ENCODE measurements around the gene IL1RAPL1.
"Not testable (repeated sequence)": the region's sequence is repeated elsewhere in the genome, so short reads cannot be mapped to it uniquely, and the experiment has no call there.

The IL1RAPL1 gene

DNA sequence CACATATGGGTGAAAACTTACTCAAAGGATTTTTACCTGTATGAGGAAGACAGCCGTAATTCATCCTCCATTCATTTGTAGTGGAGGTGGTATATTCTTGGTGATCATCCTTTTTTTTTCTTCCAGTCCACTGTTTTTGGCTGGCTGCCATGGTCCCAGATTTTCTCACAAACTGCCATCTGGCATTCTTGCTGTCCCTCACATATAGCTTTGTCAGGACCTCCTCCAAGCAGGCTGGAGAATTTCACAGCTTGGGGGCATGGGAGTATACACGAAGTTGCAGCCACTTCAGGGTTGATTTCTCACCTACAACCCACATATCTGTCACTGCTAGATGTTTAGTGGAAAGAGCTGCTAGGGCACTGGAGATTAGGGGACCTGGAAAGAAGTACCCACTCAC lies 401.0 kb downstream of the IL1RAPL1 start:
- no peak for DNase-seq

DNA sequence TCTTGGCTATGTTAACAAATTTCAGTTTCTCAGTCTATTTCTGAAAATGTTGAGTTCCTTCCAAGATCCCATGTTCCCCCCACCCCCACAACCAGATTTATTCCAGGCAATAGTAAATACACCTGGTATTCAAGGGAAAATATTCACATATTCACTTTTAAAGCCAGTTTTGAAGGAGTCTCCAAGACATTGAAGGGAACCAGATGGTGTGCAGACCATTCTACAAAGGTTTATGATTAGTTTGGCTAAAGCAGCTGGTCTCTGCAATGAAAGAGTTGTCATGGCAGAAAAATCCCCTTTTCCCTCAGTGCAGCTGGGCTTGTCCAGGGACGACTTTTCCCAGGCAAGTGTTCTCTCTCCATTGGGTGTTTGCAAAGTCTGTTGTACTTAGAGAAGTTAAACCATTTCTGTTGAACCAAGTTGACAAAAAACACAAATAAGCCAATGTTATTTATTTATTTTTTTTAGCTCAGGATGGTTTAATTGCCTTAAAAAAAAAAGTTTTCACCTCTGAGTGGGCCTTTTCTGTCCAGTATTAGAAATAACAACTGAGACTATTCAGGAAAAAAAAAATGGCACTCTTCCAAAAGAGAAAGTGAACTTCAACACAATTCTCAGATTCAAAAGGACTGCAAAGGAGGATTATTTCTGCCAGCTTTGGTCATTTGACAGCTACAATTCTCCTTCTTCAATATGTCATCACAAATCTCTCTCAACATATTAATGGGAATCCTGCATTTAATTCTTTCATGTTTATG lies 410.6 kb downstream of the IL1RAPL1 start:
- DNase-seq, result no peak

- DNase-seq, result no peak
Observed at GRCh38 chrX:28998609-28999135, 411.4 kb downstream of the IL1RAPL1 start.

DNA sequence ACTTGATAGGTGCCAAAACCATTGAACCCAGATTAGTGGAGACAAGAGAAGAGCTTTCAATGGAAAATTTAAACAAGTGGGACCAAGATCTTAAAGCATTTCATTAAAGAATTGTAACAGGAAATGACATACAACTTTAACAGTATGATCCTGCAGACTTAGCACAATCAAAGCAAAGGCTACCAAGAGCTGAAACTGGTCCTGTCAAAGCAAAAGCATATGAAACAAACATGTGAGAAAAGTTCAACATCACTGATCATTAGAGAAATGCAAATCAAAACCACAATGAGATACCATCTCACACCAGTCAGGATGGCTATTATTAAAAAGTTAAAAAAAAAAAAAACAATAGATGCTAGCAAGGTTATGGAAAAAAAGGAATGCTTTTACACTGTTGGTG lies 425.6 kb downstream of the IL1RAPL1 start:
- DNase-seq, result no peak

DNA sequence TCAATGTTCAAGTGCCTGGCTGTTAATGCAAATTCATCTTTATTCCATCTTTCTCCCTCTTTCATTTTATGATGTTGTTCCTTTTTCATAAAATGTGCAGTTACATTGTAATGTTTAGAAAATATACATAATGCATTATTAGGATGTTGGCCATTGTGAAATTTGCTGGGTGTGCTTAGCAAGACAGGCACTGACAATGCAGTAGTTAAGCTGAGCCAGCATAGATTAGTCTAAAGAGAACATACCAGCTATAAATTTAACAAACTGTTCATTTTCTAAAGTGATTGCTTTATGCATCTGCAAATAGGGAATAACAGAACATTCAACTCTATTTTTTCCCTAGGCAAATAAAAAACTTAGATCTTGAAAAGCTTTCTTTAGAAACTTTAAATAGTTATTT lies 436.0 kb downstream of the IL1RAPL1 start:
- DNase-seq, result no peak

DNA sequence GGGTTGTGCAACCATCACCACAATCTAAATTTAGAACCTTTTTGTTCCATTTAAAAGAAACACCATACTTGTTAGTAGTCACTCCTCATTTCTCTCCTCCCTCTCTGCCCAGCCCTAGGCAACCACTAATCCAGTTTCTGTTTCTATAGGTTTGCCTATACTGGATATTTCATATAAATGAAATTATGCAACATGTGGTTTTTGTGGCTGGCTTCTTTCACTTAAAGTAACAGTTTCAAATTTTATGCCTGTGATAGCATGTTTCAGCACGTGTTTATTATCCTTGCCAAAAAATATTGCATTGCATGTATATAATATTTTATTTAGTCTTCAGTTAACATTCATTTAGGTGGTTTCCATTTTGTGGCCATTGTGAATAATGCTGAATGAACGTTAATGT lies 437.6 kb downstream of the IL1RAPL1 start:
- peak; percentile 50 for DNase-seq

GRCh38 chrX:29039501-29039900 lies 452.3 kb downstream of the IL1RAPL1 start:
- DNase-seq, result no peak

- no peak for DNase-seq
Observed at GRCh38 chrX:29040160-29040559, 452.9 kb downstream of the IL1RAPL1 start.

GRCh38 chrX:29042341-29042740 lies 455.1 kb downstream of the IL1RAPL1 start:
- no peak for DNase-seq

- no peak for DNase-seq
Observed at GRCh38 chrX:29043746-29044145, 456.5 kb downstream of the IL1RAPL1 start.

DNA sequence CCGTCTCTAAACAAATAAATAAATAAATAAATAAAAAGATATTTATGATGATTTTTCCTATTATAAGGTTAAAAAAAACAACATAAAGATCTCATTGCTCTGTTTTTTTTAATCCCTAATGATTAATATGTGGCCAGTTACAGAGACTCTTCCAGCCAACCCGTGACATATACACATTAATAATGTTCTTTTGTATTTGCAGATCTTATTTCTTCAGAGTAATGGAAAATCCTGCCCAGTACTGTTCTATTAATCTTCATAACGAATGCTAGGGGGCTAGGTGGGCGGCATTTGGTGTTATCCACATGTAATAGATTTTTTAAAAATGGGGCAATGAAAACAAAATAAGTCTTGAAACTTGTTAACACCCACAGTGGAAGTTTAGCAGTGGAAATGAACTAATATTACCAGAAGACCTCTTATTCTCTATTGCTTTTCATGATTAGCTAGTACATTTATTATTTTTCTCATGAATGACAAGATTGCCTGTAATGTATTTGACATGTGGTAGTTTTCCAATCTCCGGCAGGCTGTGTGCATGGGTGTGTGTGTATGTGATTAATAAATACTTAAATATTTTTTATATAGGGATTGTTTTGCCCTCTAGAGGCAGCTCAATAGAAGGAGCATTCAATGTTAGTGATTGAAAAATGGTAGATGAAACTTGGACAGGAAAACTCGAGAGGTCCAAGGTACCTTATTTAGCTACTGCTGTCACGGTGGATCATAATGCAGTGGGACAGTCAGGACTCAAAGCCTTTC lies 457.4 kb downstream of the IL1RAPL1 start:
- peak; percentile 4 for DNase-seq

GRCh38 chrX:29065477-29065876 lies 478.2 kb downstream of the IL1RAPL1 start:
- no peak for DNase-seq

DNA sequence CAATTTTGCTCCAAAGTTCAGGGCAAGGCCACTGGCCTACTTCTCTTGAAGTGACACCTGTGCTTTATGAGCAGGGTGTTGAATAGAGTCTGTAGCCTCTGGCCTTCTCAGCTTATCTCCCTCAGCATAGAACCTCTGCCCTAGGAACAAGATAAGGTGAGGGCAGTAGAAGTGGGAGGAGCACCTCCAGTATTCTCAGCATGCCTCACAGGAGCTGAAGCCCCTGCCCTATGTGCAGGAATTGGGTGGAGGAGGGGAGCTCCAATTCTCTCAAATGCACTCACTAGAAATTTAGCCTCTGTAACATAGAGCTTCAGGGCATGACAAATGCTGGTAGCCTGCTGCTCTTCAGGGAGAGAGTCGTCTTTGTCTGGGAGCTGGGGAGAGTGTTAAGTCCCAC lies 479.3 kb downstream of the IL1RAPL1 start:
- no peak for DNase-seq

GRCh38 chrX:29067351-29067750 lies 480.1 kb downstream of the IL1RAPL1 start:
- DNase-seq, result no peak

GRCh38 chrX:29071525-29072320 lies 484.5 kb downstream of the IL1RAPL1 start:
- DNase-seq, result peak; percentile 76

- no peak for DNase-seq
Observed at GRCh38 chrX:29082558-29082957, 495.3 kb downstream of the IL1RAPL1 start.

DNA sequence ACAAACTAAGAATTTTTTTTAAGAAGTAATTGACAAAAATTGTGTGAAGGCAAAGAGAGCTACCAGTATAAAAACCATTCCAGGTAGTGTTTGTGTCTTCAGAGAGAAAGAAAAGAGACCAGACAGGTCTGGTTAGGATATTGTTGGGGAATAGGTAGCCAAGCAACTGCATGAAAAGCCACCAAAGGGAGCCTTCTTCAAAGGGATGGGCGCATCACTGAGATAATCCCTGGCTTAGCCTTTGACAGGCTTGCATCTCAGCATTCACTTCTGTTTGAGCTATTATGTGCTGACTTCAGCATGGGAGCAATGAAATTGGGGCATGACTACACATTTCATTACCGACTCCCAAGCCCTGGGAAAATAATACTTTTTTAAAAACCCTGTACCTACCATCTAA lies 496.6 kb downstream of the IL1RAPL1 start:
- no peak for DNase-seq

DNA sequence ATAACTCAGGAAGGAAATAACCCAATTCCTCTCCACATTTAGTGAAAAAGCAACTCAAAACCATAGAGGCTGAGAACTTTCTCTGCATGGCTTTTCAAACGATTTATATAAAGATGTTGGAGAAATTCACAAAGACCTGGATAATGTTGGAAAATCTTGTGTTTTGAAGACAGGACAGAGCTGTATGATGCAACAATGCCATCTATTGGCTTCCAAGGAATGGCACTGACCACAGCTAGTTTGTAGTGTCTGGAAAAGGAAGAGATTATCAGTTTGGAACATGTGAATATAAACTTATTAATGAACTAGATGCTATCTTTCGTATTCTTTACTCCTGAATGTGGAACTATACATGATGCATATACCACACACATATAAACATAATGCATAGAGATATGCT lies 503.6 kb downstream of the IL1RAPL1 start:
- DNase-seq, result peak; percentile 13

DNA sequence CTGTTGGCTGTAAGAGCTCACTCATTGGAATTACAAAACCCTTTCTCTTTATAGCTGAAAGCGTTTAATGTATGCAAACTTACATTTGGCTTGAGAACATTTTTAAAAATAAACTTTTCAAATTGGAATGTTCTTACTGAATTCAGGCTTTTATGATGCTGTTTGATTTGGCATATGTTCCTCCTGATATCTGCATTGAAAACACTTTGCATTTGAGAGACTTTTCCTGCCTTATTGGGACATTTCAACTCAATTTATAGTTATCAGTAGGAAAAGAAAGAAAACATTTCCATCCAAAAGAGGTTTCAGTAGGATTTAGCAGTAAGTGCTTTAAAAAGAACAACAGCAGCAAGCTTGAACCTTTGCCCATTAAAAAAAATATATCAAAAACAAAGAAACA lies 520.0 kb downstream of the IL1RAPL1 start:
- DNase-seq, result no peak

DNA sequence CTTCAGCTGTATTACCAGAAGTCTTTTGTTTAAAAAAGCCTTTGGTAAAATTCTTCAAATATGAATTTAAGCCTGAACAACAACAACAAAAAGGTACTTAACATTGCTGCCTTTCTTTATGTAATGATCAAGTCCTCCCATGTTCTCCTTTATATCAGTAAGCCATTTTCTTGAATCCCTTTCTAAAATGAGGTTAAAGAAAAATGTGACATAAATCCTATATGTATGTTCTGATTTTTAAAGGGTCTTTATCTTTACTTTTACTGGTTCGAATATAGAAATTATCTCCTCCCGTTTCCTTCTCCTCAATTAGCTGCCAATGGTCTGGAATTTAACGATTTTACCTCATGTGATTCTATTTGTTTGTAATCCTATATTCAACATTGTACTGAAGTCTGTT lies 522.8 kb downstream of the IL1RAPL1 start:
- DNase-seq, result no peak

- DNase-seq, result no peak
Observed at GRCh38 chrX:29113221-29113620, 526.0 kb downstream of the IL1RAPL1 start.

DNA sequence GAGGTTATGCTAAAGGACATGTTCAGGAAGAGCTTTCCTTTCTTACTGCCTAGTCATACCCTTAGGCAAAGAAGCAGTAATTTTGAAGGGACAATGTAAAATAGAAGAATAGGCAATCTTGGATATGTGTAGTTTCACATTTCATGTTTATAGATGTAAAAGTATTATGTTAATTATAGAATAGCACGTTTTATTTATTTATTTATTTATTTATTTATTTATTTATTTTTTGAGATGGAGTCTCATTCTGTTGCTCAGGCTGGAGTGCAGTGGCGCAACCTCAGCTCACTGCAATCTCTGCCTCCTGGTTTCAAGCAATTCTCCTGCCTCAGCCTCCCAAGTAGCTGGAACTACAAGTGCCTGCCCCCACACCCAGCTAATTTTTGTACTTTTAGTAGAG lies 535.6 kb downstream of the IL1RAPL1 start:
- not testable (repeated sequence) for DNase-seq

DNA sequence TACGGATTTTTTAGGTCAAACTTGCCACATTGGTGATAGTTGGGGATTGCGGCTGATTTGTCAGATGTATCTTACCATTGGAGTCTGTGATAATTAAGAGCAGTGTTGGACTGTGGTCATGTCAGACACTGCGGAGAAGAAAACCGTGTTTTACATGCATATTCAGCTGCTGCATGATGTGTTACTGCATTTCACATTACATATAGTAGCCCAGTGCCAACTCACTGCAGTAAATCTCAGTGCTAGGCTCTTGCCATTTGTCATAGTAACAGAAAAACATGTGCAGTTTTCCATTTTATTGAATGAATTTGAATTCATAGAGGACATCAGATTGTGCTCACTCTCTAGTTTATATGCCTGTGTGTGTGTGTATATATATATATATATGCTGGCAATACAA lies 543.7 kb downstream of the IL1RAPL1 start:
- no peak for DNase-seq

Data from fibroblast of skin of right biceps (primary cell).